ENCODE measurements around the gene IAH1. TPM values are rescaled to one million over a fixed set of nuclear protein-coding genes. Genes with fewer than 3 reads are reported as not detected.

The IAH1 gene, protein sequence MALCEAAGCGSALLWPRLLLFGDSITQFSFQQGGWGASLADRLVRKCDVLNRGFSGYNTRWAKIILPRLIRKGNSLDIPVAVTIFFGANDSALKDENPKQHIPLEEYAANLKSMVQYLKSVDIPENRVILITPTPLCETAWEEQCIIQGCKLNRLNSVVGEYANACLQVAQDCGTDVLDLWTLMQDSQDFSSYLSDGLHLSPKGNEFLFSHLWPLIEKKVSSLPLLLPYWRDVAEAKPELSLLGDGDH
- total RNA-seq = 84.7 and 92.5 TPM in 2 replicates
- 119 and 127 TPM in 2 replicates for polyA plus RNA-seq
- polyA plus RNA-seq (2012) = 105 and 106 TPM in 2 replicates
- 48.0 and 52.6 TPM in 2 replicates for polyA minus RNA-seq (ENCODE audit: low replicate concordance)

DNA sequence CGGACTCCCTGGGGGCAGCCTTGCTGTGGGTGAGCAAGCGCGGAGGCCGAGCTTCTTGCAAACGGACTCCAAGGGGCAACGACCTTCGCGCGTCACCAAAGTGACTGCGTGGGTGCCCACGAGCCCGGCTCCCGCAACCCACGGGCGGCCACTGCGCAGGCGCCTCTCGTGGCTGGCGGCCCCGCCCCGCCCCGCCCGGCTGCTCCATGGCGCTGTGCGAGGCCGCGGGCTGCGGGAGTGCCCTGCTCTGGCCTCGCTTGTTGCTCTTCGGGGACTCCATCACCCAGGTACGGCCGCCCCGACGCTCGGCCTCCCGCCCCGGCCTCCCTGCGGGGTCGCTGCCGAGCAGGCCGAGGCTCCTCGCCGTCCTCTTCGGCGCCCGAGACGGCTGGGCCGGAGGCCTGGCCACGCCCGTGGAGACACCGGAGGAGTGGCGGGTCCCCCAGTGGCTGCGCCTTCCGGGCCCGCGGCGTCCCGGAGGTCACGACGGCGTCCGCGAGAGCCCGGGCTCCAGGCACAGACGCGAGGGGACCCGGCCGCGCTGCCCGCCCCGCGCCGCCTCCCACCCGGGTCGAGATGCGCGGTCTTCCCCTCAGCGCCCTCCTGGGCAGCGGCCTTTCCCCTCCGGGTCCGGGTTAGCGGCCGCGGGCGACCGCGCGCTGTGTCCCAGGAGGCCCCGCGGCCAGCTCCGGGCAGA lies at the start of gene IAH1:
IAH1 (plus strand) TSS at position 191 of the 697 bp plus-strand sequence; CDS start at position 207, 16 bp downstream.
- Histone ChIP-seq H3K4me2 (ENCODE audit: extremely low read depth, insufficient read depth, low read length) (peak within 1 kb of the TSS; percentile 89), H3K27ac (ENCODE audit: insufficient read depth, low read length) (peak within 1 kb of the TSS; percentile 91), H3K79me2 (ENCODE audit: control insufficient read depth, insufficient read depth, low read length) (peaks cover 27% of the 10 kb centered on the region), H3K36me3 (ENCODE audit: control insufficient read depth, insufficient read depth, low read length) (peaks cover 5% of the 10 kb centered on the region), H2AFZ (ENCODE audit: low read length) (peak within 1 kb of the TSS; percentile 82), H3K9ac (ENCODE audit: insufficient read depth, low read length) (peak within 1 kb of the TSS; percentile 92), H3K4me1 (ENCODE audit: control insufficient read depth, extremely low read depth, insufficient read depth, low read length) (peaks cover 5% of the 10 kb centered on the region), H3K27me3 (ENCODE audit: control insufficient read depth, insufficient read depth, low read length) (no peaks in the 10 kb centered on the region), H3K9me3 (ENCODE audit: control insufficient read depth, insufficient read depth, low read depth, low read length) (no peaks in the 10 kb centered on the region), H4K20me1 (ENCODE audit: control insufficient read depth, extremely low read depth, insufficient read depth, low read length) (no peaks in the 10 kb centered on the region), H3K4me3 (replicated peaks in 1 of 4; ENCODE audit: control extremely low read depth in 1 of 4, insufficient read depth in 1 of 4, low read depth in 3 of 4, low read length in 4 of 4) (peak within 1 kb of the TSS; percentile 68 to 88 (median 85))
- no peak for TF ChIP-seq EZH2 (IDR thresholded peaks at IDR 0.05; ENCODE audit: low read length, missing control alignments)
- TF ChIP-seq, protein P1, sequence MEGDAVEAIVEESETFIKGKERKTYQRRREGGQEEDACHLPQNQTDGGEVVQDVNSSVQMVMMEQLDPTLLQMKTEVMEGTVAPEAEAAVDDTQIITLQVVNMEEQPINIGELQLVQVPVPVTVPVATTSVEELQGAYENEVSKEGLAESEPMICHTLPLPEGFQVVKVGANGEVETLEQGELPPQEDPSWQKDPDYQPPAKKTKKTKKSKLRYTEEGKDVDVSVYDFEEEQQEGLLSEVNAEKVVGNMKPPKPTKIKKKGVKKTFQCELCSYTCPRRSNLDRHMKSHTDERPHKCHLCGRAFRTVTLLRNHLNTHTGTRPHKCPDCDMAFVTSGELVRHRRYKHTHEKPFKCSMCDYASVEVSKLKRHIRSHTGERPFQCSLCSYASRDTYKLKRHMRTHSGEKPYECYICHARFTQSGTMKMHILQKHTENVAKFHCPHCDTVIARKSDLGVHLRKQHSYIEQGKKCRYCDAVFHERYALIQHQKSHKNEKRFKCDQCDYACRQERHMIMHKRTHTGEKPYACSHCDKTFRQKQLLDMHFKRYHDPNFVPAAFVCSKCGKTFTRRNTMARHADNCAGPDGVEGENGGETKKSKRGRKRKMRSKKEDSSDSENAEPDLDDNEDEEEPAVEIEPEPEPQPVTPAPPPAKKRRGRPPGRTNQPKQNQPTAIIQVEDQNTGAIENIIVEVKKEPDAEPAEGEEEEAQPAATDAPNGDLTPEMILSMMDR (conservative IDR thresholded peaks at IDR 0.05 in 1 of 2, IDR thresholded peaks at IDR 0.05 in 1 of 2; ENCODE audit: low read depth in 1 of 2, low read length in 2 of 2) = no peak
- peak; percentile 29 to 37 for DNase-seq (ENCODE audit: low read depth in 2 of 2)

DNA sequence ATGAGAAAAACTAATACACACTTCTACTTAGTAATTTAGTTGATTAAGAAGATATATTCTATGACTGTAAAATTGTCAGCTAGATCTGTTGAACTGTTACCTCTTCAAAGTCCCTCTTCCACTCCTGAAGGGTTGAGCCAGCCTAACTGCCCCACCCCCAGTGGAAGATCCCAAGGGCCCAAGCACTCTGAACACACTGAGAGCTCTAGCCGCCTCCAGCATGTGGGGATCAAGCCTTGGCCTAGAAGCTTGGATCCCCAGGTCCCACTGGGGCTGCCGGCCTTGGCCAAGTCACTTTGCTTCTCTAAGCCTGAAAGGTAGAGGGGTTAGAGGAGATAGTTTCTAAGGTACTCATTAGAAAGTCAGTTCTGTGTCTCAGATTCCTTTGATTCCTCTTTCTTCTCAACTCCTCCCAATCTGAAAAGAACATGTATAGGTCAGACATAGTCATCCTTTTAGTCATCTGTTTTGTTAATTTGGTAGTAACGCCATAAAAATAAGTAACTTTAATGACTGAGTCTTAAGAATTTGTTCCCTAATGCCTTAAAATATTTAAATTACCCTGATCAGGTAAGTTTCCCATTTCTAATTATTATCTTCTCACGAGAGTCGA lies 45.3 kb upstream of the IAH1 start:
- H3K27ac ChIP-seq (ENCODE audit: insufficient read depth, low read length) = no peak overlapping the region
- H3K27me3 ChIP-seq (ENCODE audit: control insufficient read depth, insufficient read depth, low read length) = no peaks in the 10 kb centered on the region
- peaks cover 13% of the 10 kb centered on the region for H3K79me2 ChIP-seq (ENCODE audit: control insufficient read depth, insufficient read depth, low read length)
- H3K4me2 ChIP-seq (ENCODE audit: extremely low read depth, insufficient read depth, low read length) = no peak overlapping the region
- H3K4me1 ChIP-seq (ENCODE audit: control insufficient read depth, extremely low read depth, insufficient read depth, low read length) = peaks cover 9% of the 10 kb centered on the region
- peak in 1 of 2 donors; percentile 23 for DNase-seq (ENCODE audit: low read depth in 2 of 2)
- no peaks in the 10 kb centered on the region for H3K9me3 ChIP-seq (ENCODE audit: control insufficient read depth, insufficient read depth, low read depth, low read length)
- no peak overlapping the region for H3K4me3 ChIP-seq (replicated peaks in 1 of 4; ENCODE audit: control extremely low read depth in 1 of 4, insufficient read depth in 1 of 4, low read depth in 3 of 4, low read length in 4 of 4)
- H3K36me3 ChIP-seq (ENCODE audit: control insufficient read depth, insufficient read depth, low read length) = no peaks in the 10 kb centered on the region
- TF ChIP-seq EZH2 (IDR thresholded peaks at IDR 0.05; ENCODE audit: low read length, missing control alignments) = no peak
- TF ChIP-seq, protein P1 (conservative IDR thresholded peaks at IDR 0.05 in 1 of 2, IDR thresholded peaks at IDR 0.05 in 1 of 2; ENCODE audit: low read depth in 1 of 2, low read length in 2 of 2) = no peak
- H3K9ac ChIP-seq (ENCODE audit: insufficient read depth, low read length) = no peak overlapping the region
- H4K20me1 ChIP-seq (ENCODE audit: control insufficient read depth, extremely low read depth, insufficient read depth, low read length) = no peaks in the 10 kb centered on the region
- no peak overlapping the region for H2AFZ ChIP-seq (ENCODE audit: low read length)
